GM21528 (cell line): ENCODE measurements around the gene OR4C16.

Source experiments
- ATAC-seq: cut with Tn5 transposase; IDR thresholded peaks from one replicate; pipeline ENCODE4 v1.9.1; 2021; ENCODE audit warnings: mild to moderate bottlenecking, moderate library complexity; ENCODE audit not compliant: unreplicated experiment, low FRiP score

The OR4C16 gene, protein sequence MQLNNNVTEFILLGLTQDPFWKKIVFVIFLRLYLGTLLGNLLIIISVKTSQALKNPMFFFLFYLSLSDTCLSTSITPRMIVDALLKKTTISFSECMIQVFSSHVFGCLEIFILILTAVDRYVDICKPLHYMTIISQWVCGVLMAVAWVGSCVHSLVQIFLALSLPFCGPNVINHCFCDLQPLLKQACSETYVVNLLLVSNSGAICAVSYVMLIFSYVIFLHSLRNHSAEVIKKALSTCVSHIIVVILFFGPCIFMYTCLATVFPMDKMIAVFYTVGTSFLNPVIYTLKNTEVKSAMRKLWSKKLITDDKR

DNA sequence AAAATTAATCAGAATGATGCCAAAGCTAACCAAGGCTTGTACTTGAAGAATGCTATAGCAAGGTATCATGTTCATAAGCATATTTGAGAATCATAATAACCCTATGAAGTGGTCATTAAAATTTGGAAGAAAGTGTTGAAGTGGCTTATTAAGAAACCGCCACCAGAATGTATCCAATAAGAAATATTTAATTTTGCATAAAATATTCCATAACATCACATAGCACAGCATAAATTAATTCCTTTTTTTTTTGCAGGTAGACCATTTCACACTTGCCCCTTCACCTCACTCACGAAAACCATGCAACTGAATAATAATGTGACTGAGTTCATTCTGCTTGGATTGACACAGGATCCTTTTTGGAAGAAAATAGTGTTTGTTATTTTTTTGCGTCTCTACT is at the start of gene OR4C16:
Gene OR4C16, plus strand, starts transcription at position 301 of the 400 bp plus-strand sequence. Its CDS starts 0 bp downstream, at position 301.
- no peak for ATAC-seq

DNA sequence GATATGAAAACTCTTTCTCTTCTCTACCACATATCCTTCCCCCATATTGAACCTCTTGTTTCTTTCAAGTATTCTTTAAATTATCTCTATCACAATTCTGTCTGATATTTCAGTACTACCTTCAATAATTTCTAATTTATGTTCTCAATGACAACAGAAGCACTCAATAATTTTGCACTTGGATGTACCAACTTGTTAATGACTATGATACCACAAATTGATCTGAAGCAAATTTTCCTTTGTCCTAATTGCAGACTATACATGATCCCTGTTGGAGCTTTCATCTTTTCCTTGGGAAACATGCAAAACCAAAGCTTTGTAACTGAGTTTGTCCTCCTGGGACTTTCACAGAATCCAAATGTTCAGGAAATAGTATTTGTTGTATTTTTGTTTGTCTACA is 17.8 kb upstream of the OR4C16 start, which contains the start of gene OR4C15:
Gene OR4C15, plus strand, starts transcription at position 301 of the 400 bp plus-strand sequence. Its CDS starts 0 bp downstream, at position 301.
- no peak for ATAC-seq

DNA sequence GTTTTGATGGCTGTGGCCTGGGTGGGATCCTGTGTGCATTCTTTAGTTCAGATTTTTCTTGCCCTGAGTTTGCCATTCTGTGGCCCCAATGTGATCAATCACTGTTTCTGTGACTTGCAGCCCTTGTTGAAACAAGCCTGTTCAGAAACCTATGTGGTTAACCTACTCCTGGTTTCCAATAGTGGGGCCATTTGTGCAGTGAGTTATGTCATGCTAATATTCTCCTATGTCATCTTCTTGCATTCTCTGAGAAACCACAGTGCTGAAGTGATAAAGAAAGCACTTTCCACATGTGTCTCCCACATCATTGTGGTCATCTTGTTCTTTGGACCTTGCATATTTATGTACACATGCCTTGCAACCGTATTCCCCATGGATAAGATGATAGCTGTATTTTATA is 620 bp downstream of the OR4C16 start:
- ATAC-seq = no peak

DNA sequence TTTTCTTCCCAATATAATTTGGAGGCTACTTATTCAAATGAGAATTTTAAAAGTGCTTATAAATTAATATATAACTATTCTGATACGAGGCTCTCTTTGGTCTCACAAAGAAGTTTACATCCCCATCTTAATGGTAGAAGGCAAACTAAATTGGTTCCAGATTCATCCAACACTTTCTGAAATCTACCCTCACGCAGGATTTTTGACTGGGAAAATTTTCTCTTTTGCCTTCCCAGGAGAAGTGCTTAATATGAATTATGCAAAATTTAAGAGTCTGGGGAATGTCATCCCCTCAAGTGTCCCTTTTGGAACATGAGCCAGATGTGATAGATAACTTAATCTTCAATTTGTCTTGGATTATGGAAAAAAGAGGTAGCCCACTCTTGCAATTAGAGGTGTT is 35.6 kb downstream of the OR4C16 start, which contains the start of gene OR4C11:
Gene OR4C11, minus strand, starts transcription at position 101 of the 400 bp plus-strand sequence. CDS start 3,272 bp downstream, outside the sequence.
- ATAC-seq = no peak
